ENCODE results near the gene OVAAL. TPM values are rescaled to one million over a fixed set of nuclear protein-coding genes. Genes with fewer than 3 reads are reported as not detected.

Gene OVAAL
- polyA plus RNA-seq, 2 donors = not detected

GRCh38 chr1:180524915-180525714, 33.6 kb upstream of the OVAAL start:
- H3K27ac ChIP-seq (ENCODE audit: low read depth in 2 of 2, low read length in 1 of 2) = no peak overlapping the region
- 39 to 56% methylated on average over 7 of the region's 7 CpGs for WGBS, 2 donors
- H3K4me1 ChIP-seq (ENCODE audit: control insufficient read depth in 2 of 2, insufficient read depth in 2 of 2, low read length in 1 of 2) = peaks cover 0 to 4% of the 10 kb centered on the region in 2 donors
- H3K36me3 ChIP-seq (ENCODE audit: control insufficient read depth in 2 of 2, insufficient read depth in 2 of 2, low read length in 1 of 2) = no peaks in the 10 kb centered on the region
- H3K27me3 ChIP-seq (ENCODE audit: control insufficient read depth in 1 of 2, insufficient read depth in 2 of 2, low read length in 2 of 2) = no peaks in the 10 kb centered on the region
- no peak overlapping the region for H3K4me3 ChIP-seq (ENCODE audit: low read depth in 1 of 2, low read length in 2 of 2)
- H3K9me3 ChIP-seq (ENCODE audit: control insufficient read depth in 2 of 2, insufficient read depth in 1 of 2, low read depth in 1 of 2, low read length in 1 of 2) = no peaks in the 10 kb centered on the region

GRCh38 chr1:180525715-180526039, 33.1 kb upstream of the OVAAL start:
- Histone ChIP-seq H3K4me1 (ENCODE audit: control insufficient read depth in 2 of 2, insufficient read depth in 2 of 2, low read length in 1 of 2) (peaks cover 0 to 4% of the 10 kb centered on the region in 2 donors), H3K9me3 (ENCODE audit: control insufficient read depth in 2 of 2, insufficient read depth in 1 of 2, low read depth in 1 of 2, low read length in 1 of 2) (no peaks in the 10 kb centered on the region)

GRCh38 chr1:180527101-180527669, 31.6 kb upstream of the OVAAL start:
- Histone ChIP-seq H3K27me3 (ENCODE audit: control insufficient read depth in 1 of 2, insufficient read depth in 2 of 2, low read length in 2 of 2) (no peaks in the 10 kb centered on the region), H3K4me1 (ENCODE audit: control insufficient read depth in 2 of 2, insufficient read depth in 2 of 2, low read length in 1 of 2) (peaks cover 0 to 4% of the 10 kb centered on the region in 2 donors), H3K4me3 (ENCODE audit: low read depth in 1 of 2, low read length in 2 of 2) (no peak overlapping the region), H3K36me3 (ENCODE audit: control insufficient read depth in 2 of 2, insufficient read depth in 2 of 2, low read length in 1 of 2) (no peaks in the 10 kb centered on the region), H3K9me3 (ENCODE audit: control insufficient read depth in 2 of 2, insufficient read depth in 1 of 2, low read depth in 1 of 2, low read length in 1 of 2) (no peaks in the 10 kb centered on the region), H3K27ac (ENCODE audit: low read depth in 2 of 2, low read length in 1 of 2) (no peak overlapping the region)
- 72 to 82% methylated on average over 5 of the region's 5 CpGs for WGBS, 2 donors

More at GRCh38 chr1:180525715-180526039, 33.1 kb upstream of the OVAAL start:
- H3K36me3 ChIP-seq (ENCODE audit: control insufficient read depth in 2 of 2, insufficient read depth in 2 of 2, low read length in 1 of 2) = no peaks in the 10 kb centered on the region
- no peak overlapping the region for H3K4me3 ChIP-seq (ENCODE audit: low read depth in 1 of 2, low read length in 2 of 2)
- no peaks in the 10 kb centered on the region for H3K27me3 ChIP-seq (ENCODE audit: control insufficient read depth in 1 of 2, insufficient read depth in 2 of 2, low read length in 2 of 2)
- 14 to 25% methylated on average over 2 of the region's 2 CpGs for WGBS, 2 donors
- no peak overlapping the region for H3K27ac ChIP-seq (ENCODE audit: low read depth in 2 of 2, low read length in 1 of 2)

- Histone ChIP-seq H3K27ac (ENCODE audit: low read depth in 2 of 2, low read length in 1 of 2) (no peak overlapping the region), H3K4me1 (ENCODE audit: control insufficient read depth in 2 of 2, insufficient read depth in 2 of 2, low read length in 1 of 2) (peaks cover 0 to 4% of the 10 kb centered on the region in 2 donors), H3K4me3 (ENCODE audit: low read depth in 1 of 2, low read length in 2 of 2) (no peak overlapping the region), H3K36me3 (ENCODE audit: control insufficient read depth in 2 of 2, insufficient read depth in 2 of 2, low read length in 1 of 2) (no peaks in the 10 kb centered on the region), H3K9me3 (ENCODE audit: control insufficient read depth in 2 of 2, insufficient read depth in 1 of 2, low read depth in 1 of 2, low read length in 1 of 2) (no peaks in the 10 kb centered on the region), H3K27me3 (ENCODE audit: control insufficient read depth in 1 of 2, insufficient read depth in 2 of 2, low read length in 2 of 2) (no peaks in the 10 kb centered on the region)
- 84 to 90% methylated on average over 11 of the region's 11 CpGs for WGBS, 2 donors
These were observed 29.8 kb upstream of the OVAAL start for GRCh38 chr1:180528868-180529470.

GRCh38 chr1:180530501-180530900, 28.3 kb upstream of the OVAAL start:
- no peak overlapping the region for H3K4me3 ChIP-seq (ENCODE audit: low read depth in 1 of 2, low read length in 2 of 2)
- H3K9me3 ChIP-seq (ENCODE audit: control insufficient read depth in 2 of 2, insufficient read depth in 1 of 2, low read depth in 1 of 2, low read length in 1 of 2) = no peaks in the 10 kb centered on the region
- no peak overlapping the region for H3K27ac ChIP-seq (ENCODE audit: low read depth in 2 of 2, low read length in 1 of 2)
- WGBS, 2 donors = 36 to 37% methylated on average over 5 of the region's 5 CpGs
- no peaks in the 10 kb centered on the region for H3K36me3 ChIP-seq (ENCODE audit: control insufficient read depth in 2 of 2, insufficient read depth in 2 of 2, low read length in 1 of 2)
- no peaks in the 10 kb centered on the region for H3K4me1 ChIP-seq (ENCODE audit: control insufficient read depth in 2 of 2, insufficient read depth in 2 of 2, low read length in 1 of 2)
- H3K27me3 ChIP-seq (ENCODE audit: control insufficient read depth in 1 of 2, insufficient read depth in 2 of 2, low read length in 2 of 2) = no peaks in the 10 kb centered on the region

GRCh38 chr1:180532854-180533253, 25.9 kb upstream of the OVAAL start:
- H3K27me3 ChIP-seq (ENCODE audit: control insufficient read depth in 1 of 2, insufficient read depth in 2 of 2, low read length in 2 of 2) = no peaks in the 10 kb centered on the region
- H3K9me3 ChIP-seq (ENCODE audit: control insufficient read depth in 2 of 2, insufficient read depth in 1 of 2, low read depth in 1 of 2, low read length in 1 of 2) = no peaks in the 10 kb centered on the region
- H3K4me3 ChIP-seq (ENCODE audit: low read depth in 1 of 2, low read length in 2 of 2) = no peak overlapping the region
- no peaks in the 10 kb centered on the region for H3K36me3 ChIP-seq (ENCODE audit: control insufficient read depth in 2 of 2, insufficient read depth in 2 of 2, low read length in 1 of 2)
- WGBS, 2 donors = 87 to 91% methylated on average over 5 of the region's 5 CpGs
- H3K4me1 ChIP-seq (ENCODE audit: control insufficient read depth in 2 of 2, insufficient read depth in 2 of 2, low read length in 1 of 2) = no peaks in the 10 kb centered on the region
- no peak overlapping the region for H3K27ac ChIP-seq (ENCODE audit: low read depth in 2 of 2, low read length in 1 of 2)

- Histone ChIP-seq H3K36me3 (ENCODE audit: control insufficient read depth in 2 of 2, insufficient read depth in 2 of 2, low read length in 1 of 2) (no peaks in the 10 kb centered on the region), H3K9me3 (ENCODE audit: control insufficient read depth in 2 of 2, insufficient read depth in 1 of 2, low read depth in 1 of 2, low read length in 1 of 2) (no peaks in the 10 kb centered on the region), H3K27ac (ENCODE audit: low read depth in 2 of 2, low read length in 1 of 2) (no peak overlapping the region), H3K4me1 (ENCODE audit: control insufficient read depth in 2 of 2, insufficient read depth in 2 of 2, low read length in 1 of 2) (no peaks in the 10 kb centered on the region), H3K4me3 (ENCODE audit: low read depth in 1 of 2, low read length in 2 of 2) (no peak overlapping the region), H3K27me3 (ENCODE audit: control insufficient read depth in 1 of 2, insufficient read depth in 2 of 2, low read length in 2 of 2) (no peaks in the 10 kb centered on the region)
- WGBS, 2 donors = 49 to 58% methylated on average over 10 of the region's 10 CpGs
These were observed 25.3 kb upstream of the OVAAL start for GRCh38 chr1:180533266-180533987.

GRCh38 chr1:180534214-180534613, 24.6 kb upstream of the OVAAL start:
- no peaks in the 10 kb centered on the region for H3K4me1 ChIP-seq (ENCODE audit: control insufficient read depth in 2 of 2, insufficient read depth in 2 of 2, low read length in 1 of 2)
- H3K9me3 ChIP-seq (ENCODE audit: control insufficient read depth in 2 of 2, insufficient read depth in 1 of 2, low read depth in 1 of 2, low read length in 1 of 2) = no peaks in the 10 kb centered on the region
- H3K27me3 ChIP-seq (ENCODE audit: control insufficient read depth in 1 of 2, insufficient read depth in 2 of 2, low read length in 2 of 2) = no peaks in the 10 kb centered on the region
- 39 to 48% methylated on average over 7 of the region's 7 CpGs for WGBS, 2 donors
- H3K27ac ChIP-seq (ENCODE audit: low read depth in 2 of 2, low read length in 1 of 2) = no peak overlapping the region
- H3K36me3 ChIP-seq (ENCODE audit: control insufficient read depth in 2 of 2, insufficient read depth in 2 of 2, low read length in 1 of 2) = no peaks in the 10 kb centered on the region
- no peak overlapping the region for H3K4me3 ChIP-seq (ENCODE audit: low read depth in 1 of 2, low read length in 2 of 2)

GRCh38 chr1:180535418-180535999, 23.3 kb upstream of the OVAAL start:
- Histone ChIP-seq H3K27ac (ENCODE audit: low read depth in 2 of 2, low read length in 1 of 2) (no peak overlapping the region), H3K27me3 (ENCODE audit: control insufficient read depth in 1 of 2, insufficient read depth in 2 of 2, low read length in 2 of 2) (no peaks in the 10 kb centered on the region), H3K4me3 (ENCODE audit: low read depth in 1 of 2, low read length in 2 of 2) (no peak overlapping the region), H3K36me3 (ENCODE audit: control insufficient read depth in 2 of 2, insufficient read depth in 2 of 2, low read length in 1 of 2) (no peaks in the 10 kb centered on the region), H3K4me1 (ENCODE audit: control insufficient read depth in 2 of 2, insufficient read depth in 2 of 2, low read length in 1 of 2) (no peaks in the 10 kb centered on the region), H3K9me3 (ENCODE audit: control insufficient read depth in 2 of 2, insufficient read depth in 1 of 2, low read depth in 1 of 2, low read length in 1 of 2) (no peaks in the 10 kb centered on the region)
- 90 to 92% methylated on average over 5 of the region's 5 CpGs for WGBS, 2 donors

All from esophagus (tissue), 2 donors.